CD14-positive monocyte (primary cell): ENCODE data around the gene CNTFR. TPM values are rescaled to one million over a fixed set of nuclear protein-coding genes. Genes with fewer than 3 reads are reported as not detected.

Experiments
- DNase-seq, 3 donors: peaks; one replicate each; pipeline ENCODE4 v3.0.0-alpha.2; 2011 to 2022
- H2AFZ ChIP-seq: 2 replicates; pipeline ENCODE4 v1.6.0; 2012; ENCODE audit warnings: mild to moderate bottlenecking, low read depth, low read length, inconsistent platforms; ENCODE audit not compliant: insufficient read depth, poor library complexity, severe bottlenecking
- H3K27ac ChIP-seq, 2 donors: 1 replicate in 1 of 2; 2 replicates in 1 of 2; pipeline ENCODE4 v1.5.1; 2012 to 2013; ENCODE audit warnings: low read length in 2 of 2, control low read depth in 1 of 2, inconsistent platforms in 1 of 2, low read depth in 1 of 2, mild to moderate bottlenecking in 1 of 2
- H3K27me3 ChIP-seq, 2 donors: one replicate each; pipeline versions ENCODE4 v1.6.0 to v1.6.1; 2011 to 2013; ENCODE audit warnings: low read length in 2 of 2; ENCODE audit not compliant: control insufficient read depth in 2 of 2, insufficient read depth in 2 of 2
- H3K36me3 ChIP-seq, 2 donors: replicated peaks in 1 of 2; 1 replicate in 1 of 2; 2 replicates in 1 of 2; pipeline versions ENCODE4 v1.5.1 to v1.6.1; 2012 to 2013; ENCODE audit warnings: low read length in 2 of 2, control low read depth in 1 of 2, inconsistent platforms in 1 of 2, mild to moderate bottlenecking in 1 of 2; ENCODE audit not compliant: insufficient read depth in 2 of 2, control insufficient read depth in 1 of 2
- H3K4me1 ChIP-seq, 2 donors: 1 replicate in 1 of 2; 2 replicates in 1 of 2; pipeline versions ENCODE4 v1.5.1 to v1.6.1; 2012 to 2013; ENCODE audit warnings: low read length in 2 of 2, control low read depth in 1 of 2, inconsistent platforms in 1 of 2, mild to moderate bottlenecking in 1 of 2, moderate library complexity in 1 of 2; ENCODE audit not compliant: insufficient read depth in 2 of 2, control insufficient read depth in 1 of 2
- H3K4me2 ChIP-seq: replicated peaks from 2 replicates; pipeline ENCODE3; 2012; ENCODE audit warnings: low read length, moderate library complexity, mild to moderate bottlenecking; ENCODE audit not compliant: poor library complexity, severe bottlenecking; ENCODE audit errors: extremely low read depth
- H3K4me3 ChIP-seq, 3 experiments: fragments of 200-600 bp in 1 of 3; sonication (generic) in 1 of 3; replicated peaks in 1 of 3; 1 replicate in 2 of 3; 2 replicates in 1 of 3; pipeline ENCODE4 v1.5.1; 2011 to 2013; ENCODE audit warnings: low read length in 3 of 3, mild to moderate bottlenecking in 3 of 3, control low read depth in 2 of 3, low read depth in 2 of 3, inconsistent platforms in 1 of 3, moderate library complexity in 1 of 3
- H3K79me2 ChIP-seq: 2 replicates; pipeline ENCODE4 v1.6.0; 2012; ENCODE audit warnings: mild to moderate bottlenecking, control low read depth, inconsistent platforms, low read length, moderate library complexity; ENCODE audit not compliant: insufficient read depth
- H3K9ac ChIP-seq: 2 replicates; pipeline ENCODE4 v1.6.0; 2017; ENCODE audit warnings: low read length, mild to moderate bottlenecking; ENCODE audit not compliant: insufficient read depth, poor library complexity, severe bottlenecking
- H3K9me3 ChIP-seq, 2 donors: replicated peaks in 1 of 2; 1 replicate in 1 of 2; 2 replicates in 1 of 2; pipeline versions ENCODE4 v1.5.1 to v1.6.1; 2012 to 2013; ENCODE audit warnings: low read length in 2 of 2, control low read depth in 1 of 2; ENCODE audit not compliant: control insufficient read depth in 1 of 2, insufficient read depth in 1 of 2
- H4K20me1 ChIP-seq: 2 replicates; pipeline ENCODE4 v1.6.0; 2012; ENCODE audit warnings: mild to moderate bottlenecking, low read length, control low read depth, moderate library complexity; ENCODE audit not compliant: insufficient read depth
- H3K27ac Mint-ChIP-seq, 7 donors: one replicate each; pipeline ENCODE4 v1.8.0; 2020; ENCODE audit warnings: mild to moderate bottlenecking in 7 of 7, mixed read lengths in 7 of 7, moderate library complexity in 6 of 7, inconsistent platforms in 2 of 7
- H3K27me3 Mint-ChIP-seq, 3 donors: one replicate each; pipeline ENCODE4 v1.8.0; 2021 to 2022; ENCODE audit warnings: low read depth in 3 of 3, mild to moderate bottlenecking in 3 of 3, mixed read lengths in 3 of 3, moderate library complexity in 3 of 3, inconsistent platforms in 1 of 3
- H3K36me3 Mint-ChIP-seq, 2 donors: one replicate each; pipeline ENCODE4 v1.8.0; 2020; ENCODE audit warnings: mixed read lengths in 2 of 2, inconsistent platforms in 1 of 2, mild to moderate bottlenecking in 1 of 2
- H3K4me1 Mint-ChIP-seq: one replicate; pipeline ENCODE4 v1.8.0; 2020; ENCODE audit warnings: mild to moderate bottlenecking, mixed read lengths
- H3K4me3 Mint-ChIP-seq, 2 donors: one replicate each; pipeline ENCODE4 v1.8.0; 2020; ENCODE audit warnings: mild to moderate bottlenecking in 2 of 2, mixed read lengths in 2 of 2, moderate library complexity in 1 of 2
- H3K9me3 Mint-ChIP-seq, 7 donors: one replicate each; pipeline ENCODE4 v1.8.0; 2020 to 2022; ENCODE audit warnings: mixed read lengths in 7 of 7, mild to moderate bottlenecking in 6 of 7, moderate library complexity in 6 of 7, inconsistent platforms in 2 of 7
- WGBS: methylation state at CpG from one replicate; pipeline ENCODE4 v1.1.5; 2013; ENCODE audit warnings: missing lambda C conversion rate; ENCODE audit not compliant: insufficient coverage; 5-methylcytosine and 5-hydroxymethylcytosine counted together
- intact Hi-C, 2 donors: fragments of 100-400 bp; cut with micrococcal nuclease; formaldehyde crosslinking; loops; one replicate each; pipeline versions ENCODE4 v1.15.0 to v1.15.1; 2023
- polyA plus RNA-seq, 3 donors: library from polyadenylated mRNA; depleted of rRNA in 1 of 3; unstranded in 2 of 3; stranded (reverse) in 1 of 3; fragments of 300-500 nt in 2 of 3; fragments of >200 nt in 1 of 3; fragmentation: Illumina TruSeq in 2 of 3; gene quantifications; 1 replicate in 2 of 3; 2 replicates in 1 of 3; pipeline ENCODE4 v1.2.3, GENCODE V29; 2012 to 2021
- TF ChIP-seq, protein P1 (sequence below): fragments of 200-600 bp; IDR thresholded peaks from one replicate; pipeline ENCODE4 v1.8.0; 2022; ENCODE audit warnings: antibody characterized with exemption, mild to moderate bottlenecking

The CNTFR gene
- polyA plus RNA-seq, 3 donors, result not detected

DNA sequence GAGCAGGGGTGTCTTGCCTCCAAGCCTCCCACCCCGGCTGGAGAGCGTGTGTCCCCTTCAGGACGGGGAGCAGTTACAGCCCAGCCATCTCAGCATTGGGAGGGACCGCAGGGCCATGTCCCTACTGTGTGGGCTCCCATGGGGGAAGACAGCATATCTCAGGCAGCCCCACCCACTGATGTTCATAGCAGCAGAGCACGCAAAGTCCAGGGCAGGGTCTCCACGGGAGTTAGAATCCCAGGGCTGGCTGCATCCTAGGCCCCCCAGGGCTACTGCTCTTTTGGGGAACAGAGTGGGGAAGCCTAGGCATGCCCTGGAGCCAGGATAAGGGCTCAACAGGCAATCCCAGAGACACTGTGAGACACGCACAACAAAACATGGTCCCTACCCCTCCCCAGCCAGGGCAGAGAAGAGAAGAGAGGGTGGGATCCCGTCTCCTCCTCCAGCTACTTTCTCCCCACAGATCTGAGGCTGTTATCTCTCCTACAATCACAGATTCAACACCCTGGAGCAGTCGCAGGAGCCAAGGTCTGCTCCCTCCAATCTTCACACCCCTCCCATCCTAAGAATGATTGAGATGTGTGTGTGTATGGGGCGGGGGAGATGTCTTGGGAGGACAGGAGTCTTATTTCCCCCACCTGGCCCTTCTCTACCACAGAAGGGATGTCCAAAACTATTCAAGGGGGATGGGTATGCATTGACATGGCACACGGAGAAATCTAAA lies 3.4 kb downstream of the CNTFR start:
- TF ChIP-seq, protein P1, sequence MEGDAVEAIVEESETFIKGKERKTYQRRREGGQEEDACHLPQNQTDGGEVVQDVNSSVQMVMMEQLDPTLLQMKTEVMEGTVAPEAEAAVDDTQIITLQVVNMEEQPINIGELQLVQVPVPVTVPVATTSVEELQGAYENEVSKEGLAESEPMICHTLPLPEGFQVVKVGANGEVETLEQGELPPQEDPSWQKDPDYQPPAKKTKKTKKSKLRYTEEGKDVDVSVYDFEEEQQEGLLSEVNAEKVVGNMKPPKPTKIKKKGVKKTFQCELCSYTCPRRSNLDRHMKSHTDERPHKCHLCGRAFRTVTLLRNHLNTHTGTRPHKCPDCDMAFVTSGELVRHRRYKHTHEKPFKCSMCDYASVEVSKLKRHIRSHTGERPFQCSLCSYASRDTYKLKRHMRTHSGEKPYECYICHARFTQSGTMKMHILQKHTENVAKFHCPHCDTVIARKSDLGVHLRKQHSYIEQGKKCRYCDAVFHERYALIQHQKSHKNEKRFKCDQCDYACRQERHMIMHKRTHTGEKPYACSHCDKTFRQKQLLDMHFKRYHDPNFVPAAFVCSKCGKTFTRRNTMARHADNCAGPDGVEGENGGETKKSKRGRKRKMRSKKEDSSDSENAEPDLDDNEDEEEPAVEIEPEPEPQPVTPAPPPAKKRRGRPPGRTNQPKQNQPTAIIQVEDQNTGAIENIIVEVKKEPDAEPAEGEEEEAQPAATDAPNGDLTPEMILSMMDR, result no peak
- Mint-ChIP-seq H3K27me3 (peaks cover 71 to 83% (median 74%) of the 10 kb centered on the region in 3 donors), H3K4me3 (peak overlapping the region in 1 of 2 donors; percentile 40), H3K27ac (no peak overlapping the region), H3K9me3 (peaks cover 0 to 14% (median 10%) of the 10 kb centered on the region in 7 donors), H3K36me3 (peaks cover 0 to 4% of the 10 kb centered on the region in 2 donors), H3K4me1 (peaks cover 16% of the 10 kb centered on the region)
- 21% methylated on average over 4 of the region's 11 CpGs for WGBS
- Histone ChIP-seq H4K20me1 (no peaks in the 10 kb centered on the region), H3K4me3 (no peak overlapping the region), H3K79me2 (no peaks in the 10 kb centered on the region), H3K9ac (no peak overlapping the region), H3K36me3 (no peaks in the 10 kb centered on the region), H3K27ac (no peak overlapping the region), H3K9me3 (peaks cover 0 to 33% of the 10 kb centered on the region in 2 donors), H3K27me3 (peaks cover 47 to 81% of the 10 kb centered on the region in 2 donors), H3K4me2 (no peak overlapping the region), H3K4me1 (peaks cover 11 to 16% of the 10 kb centered on the region in 2 donors), H2AFZ (no peak overlapping the region)
- intact Hi-C loops, result no loop called here
- no peak for DNase-seq

DNA sequence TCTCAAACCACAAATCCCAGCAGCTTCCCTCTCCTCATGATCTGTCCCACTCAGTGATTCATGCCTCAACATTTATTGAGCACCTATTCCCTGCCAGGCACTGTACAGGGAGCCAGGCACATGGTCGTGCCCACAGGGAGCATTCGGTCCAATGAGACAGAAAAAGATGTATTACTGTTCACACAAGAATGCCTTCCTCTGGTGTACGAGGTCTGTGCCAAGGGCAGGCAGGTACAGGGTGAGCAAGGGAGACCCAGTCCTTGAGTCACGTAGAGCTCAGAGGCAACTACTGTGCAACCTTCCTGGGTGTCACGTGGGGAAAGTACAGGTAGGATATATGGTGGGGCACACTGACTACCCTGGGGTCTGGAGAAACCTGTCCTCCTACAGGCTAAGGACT lies 4.6 kb downstream of the CNTFR start:
- Histone ChIP-seq H3K4me1 (peaks cover under 1 to 5% of the 10 kb centered on the region in 2 donors), H2AFZ (no peak overlapping the region), H3K4me3 (no peak overlapping the region), H3K27me3 (peaks cover 42 to 81% of the 10 kb centered on the region in 2 donors), H3K27ac (no peak overlapping the region), H3K9me3 (peaks cover 0 to 25% of the 10 kb centered on the region in 2 donors), H3K9ac (no peak overlapping the region), H4K20me1 (no peaks in the 10 kb centered on the region), H3K4me2 (no peak overlapping the region), H3K79me2 (no peaks in the 10 kb centered on the region), H3K36me3 (no peaks in the 10 kb centered on the region)
- intact Hi-C loops, result no loop called here
- Mint-ChIP-seq H3K4me1 (peaks cover 4% of the 10 kb centered on the region), H3K27ac (no peak overlapping the region), H3K36me3 (peaks cover 0 to 4% of the 10 kb centered on the region in 2 donors), H3K9me3 (peaks cover 0 to 12% (median 4%) of the 10 kb centered on the region in 7 donors), H3K27me3 (peaks cover 70 to 83% (median 73%) of the 10 kb centered on the region in 3 donors), H3K4me3 (peak overlapping the region in 1 of 2 donors; percentile 46)
- DNase-seq, result no peak
- TF ChIP-seq, protein P1, result no peak
- 77% methylated on average over 3 of the region's 5 CpGs for WGBS
